ENCODE measurements around the gene SERPINA5. TPM values are rescaled to one million over a fixed set of nuclear protein-coding genes. Genes with fewer than 3 reads are reported as not detected.

The SERPINA5 gene
- total RNA-seq, 1 experiment from 2014 or later, result 3.0 TPM

DNA sequence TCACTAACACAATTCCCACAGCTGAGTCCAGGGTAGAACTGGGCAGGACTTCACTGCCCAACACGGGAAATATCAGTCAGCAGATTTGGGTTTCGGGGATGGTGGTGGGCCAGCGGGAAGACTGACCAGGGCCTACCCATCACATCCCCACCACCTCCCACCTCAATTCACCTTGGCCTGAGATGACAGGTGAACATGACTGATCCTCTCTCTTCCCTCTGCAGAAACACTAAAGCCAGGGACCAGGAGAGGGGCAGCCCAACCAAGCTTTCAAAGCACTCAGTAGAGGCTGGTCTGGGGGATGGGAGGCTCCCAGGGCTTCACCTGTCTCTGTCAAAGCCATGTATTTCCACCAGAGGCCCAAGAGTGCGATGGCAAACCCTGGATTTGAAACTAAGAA, 2.3 kb downstream of the SERPINA5 start:
- no TSS peak for BruUV-seq (replicated peaks)
- no peaks in the 10 kb centered on the region for H3K9me2 ChIP-seq (ENCODE audit: insufficient read depth)
- intact Hi-C loops (cut with micrococcal nuclease), result no loop called here
- no peaks in the 10 kb centered on the region for H3K79me2 ChIP-seq (ENCODE audit: insufficient read depth, low read length)
- no peaks in the 10 kb centered on the region for H3K36me3 ChIP-seq (ENCODE audit: control insufficient read depth in 1 of 2, insufficient read depth in 2 of 2, low read length in 2 of 2)
- ATAC-seq (no peak), DNase-seq (ENCODE audit: low read depth, low spot score) (no peak)
- H3K27me3 ChIP-seq (ENCODE audit: insufficient read depth, low read length), result no peaks in the 10 kb centered on the region
- no peak overlapping the region for H2AFZ ChIP-seq (ENCODE audit: low read depth, low read length, poor library complexity, severe bottlenecking)
- ChIA-PET CTCF (no interaction called here), RAD21 (ENCODE audit: low non-redundant PET in 1 of 2, low total read pairs in 2 of 2, uncharacterized antibody in 2 of 2, unreplicated experiment in 2 of 2) (no interaction called here), POLR2A (interaction anchor here (2.3 kb wide), 1 partner anchor 16 kb away, joined by 5 read pairs; no protein-coding TSS in a partner anchor)
- H3K4me2 ChIP-seq (ENCODE audit: low read length), result no peak overlapping the region
- no peaks in the 10 kb centered on the region for H3K9me3 ChIP-seq (ENCODE audit: control insufficient read depth in 1 of 2, insufficient read depth in 1 of 2, low read depth in 1 of 2, low read length in 2 of 2)
- no peak overlapping the region for H3K4me3 ChIP-seq (replicated peaks in 1 of 2; ENCODE audit: low read depth in 1 of 2, low read length in 2 of 2)
- H3K4me1 ChIP-seq (ENCODE audit: control insufficient read depth in 1 of 2, insufficient read depth in 2 of 2, low read length in 2 of 2), result peaks cover 0 to 11% of the 10 kb centered on the region in 2 experiments; a peak in 3 of 4 replicates
- no peak overlapping the region for H3K9ac ChIP-seq (ENCODE audit: low read length)
- H3K27ac ChIP-seq (ENCODE audit: low read depth, low read length), result no peak overlapping the region
- no peaks in the 10 kb centered on the region for H4K20me1 ChIP-seq (ENCODE audit: insufficient read depth)
- TF ChIP-seq, protein P1, sequence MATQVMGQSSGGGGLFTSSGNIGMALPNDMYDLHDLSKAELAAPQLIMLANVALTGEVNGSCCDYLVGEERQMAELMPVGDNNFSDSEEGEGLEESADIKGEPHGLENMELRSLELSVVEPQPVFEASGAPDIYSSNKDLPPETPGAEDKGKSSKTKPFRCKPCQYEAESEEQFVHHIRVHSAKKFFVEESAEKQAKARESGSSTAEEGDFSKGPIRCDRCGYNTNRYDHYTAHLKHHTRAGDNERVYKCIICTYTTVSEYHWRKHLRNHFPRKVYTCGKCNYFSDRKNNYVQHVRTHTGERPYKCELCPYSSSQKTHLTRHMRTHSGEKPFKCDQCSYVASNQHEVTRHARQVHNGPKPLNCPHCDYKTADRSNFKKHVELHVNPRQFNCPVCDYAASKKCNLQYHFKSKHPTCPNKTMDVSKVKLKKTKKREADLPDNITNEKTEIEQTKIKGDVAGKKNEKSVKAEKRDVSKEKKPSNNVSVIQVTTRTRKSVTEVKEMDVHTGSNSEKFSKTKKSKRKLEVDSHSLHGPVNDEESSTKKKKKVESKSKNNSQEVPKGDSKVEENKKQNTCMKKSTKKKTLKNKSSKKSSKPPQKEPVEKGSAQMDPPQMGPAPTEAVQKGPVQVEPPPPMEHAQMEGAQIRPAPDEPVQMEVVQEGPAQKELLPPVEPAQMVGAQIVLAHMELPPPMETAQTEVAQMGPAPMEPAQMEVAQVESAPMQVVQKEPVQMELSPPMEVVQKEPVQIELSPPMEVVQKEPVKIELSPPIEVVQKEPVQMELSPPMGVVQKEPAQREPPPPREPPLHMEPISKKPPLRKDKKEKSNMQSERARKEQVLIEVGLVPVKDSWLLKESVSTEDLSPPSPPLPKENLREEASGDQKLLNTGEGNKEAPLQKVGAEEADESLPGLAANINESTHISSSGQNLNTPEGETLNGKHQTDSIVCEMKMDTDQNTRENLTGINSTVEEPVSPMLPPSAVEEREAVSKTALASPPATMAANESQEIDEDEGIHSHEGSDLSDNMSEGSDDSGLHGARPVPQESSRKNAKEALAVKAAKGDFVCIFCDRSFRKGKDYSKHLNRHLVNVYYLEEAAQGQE (IDR thresholded peaks at IDR 0.05; ENCODE audit: low read depth), result no peak
- TF ChIP-seq, protein P2, sequence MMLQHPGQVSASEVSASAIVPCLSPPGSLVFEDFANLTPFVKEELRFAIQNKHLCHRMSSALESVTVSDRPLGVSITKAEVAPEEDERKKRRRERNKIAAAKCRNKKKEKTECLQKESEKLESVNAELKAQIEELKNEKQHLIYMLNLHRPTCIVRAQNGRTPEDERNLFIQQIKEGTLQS (IDR thresholded peaks at IDR 0.05), result no peak
- no peak for TF ChIP-seq YY1 (IDR thresholded peaks at IDR 0.05; ENCODE audit: extremely low read depth, insufficient replicate concordance, low read depth, low read length)
- no peak for TF ChIP-seq SRF (IDR thresholded peaks at IDR 0.05; ENCODE audit: low read depth)
- no peak for TF ChIP-seq SP1 (IDR thresholded peaks at IDR 0.05; ENCODE audit: low read depth)
